ENCODE data around the gene SPINK1.
"Not testable (repeated sequence)": the region's sequence is repeated elsewhere in the genome, so short reads cannot be mapped to it uniquely, and the experiment has no call there.

Gene SPINK1

DNA sequence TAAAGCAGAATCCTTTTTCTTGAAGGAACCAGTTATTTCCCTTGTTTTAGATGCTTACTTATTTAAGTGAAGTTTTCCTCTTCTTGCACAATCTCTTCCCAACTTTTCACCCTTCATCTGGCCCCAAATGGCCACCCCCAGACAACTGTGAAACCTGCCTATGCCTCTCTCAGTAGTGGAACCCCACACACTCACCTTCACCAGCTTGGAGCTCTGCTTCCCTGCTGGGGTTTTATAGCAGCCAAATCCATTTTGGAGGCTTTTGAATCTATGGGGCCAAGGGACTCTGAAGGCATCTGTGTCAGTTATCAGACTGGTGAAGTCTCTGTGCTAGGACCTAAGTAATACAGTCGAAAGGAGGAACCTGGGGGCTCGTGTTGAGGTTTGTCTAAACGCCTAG lies 22.9 kb upstream of the SPINK1 start:
- no peak for DNase-seq

DNA sequence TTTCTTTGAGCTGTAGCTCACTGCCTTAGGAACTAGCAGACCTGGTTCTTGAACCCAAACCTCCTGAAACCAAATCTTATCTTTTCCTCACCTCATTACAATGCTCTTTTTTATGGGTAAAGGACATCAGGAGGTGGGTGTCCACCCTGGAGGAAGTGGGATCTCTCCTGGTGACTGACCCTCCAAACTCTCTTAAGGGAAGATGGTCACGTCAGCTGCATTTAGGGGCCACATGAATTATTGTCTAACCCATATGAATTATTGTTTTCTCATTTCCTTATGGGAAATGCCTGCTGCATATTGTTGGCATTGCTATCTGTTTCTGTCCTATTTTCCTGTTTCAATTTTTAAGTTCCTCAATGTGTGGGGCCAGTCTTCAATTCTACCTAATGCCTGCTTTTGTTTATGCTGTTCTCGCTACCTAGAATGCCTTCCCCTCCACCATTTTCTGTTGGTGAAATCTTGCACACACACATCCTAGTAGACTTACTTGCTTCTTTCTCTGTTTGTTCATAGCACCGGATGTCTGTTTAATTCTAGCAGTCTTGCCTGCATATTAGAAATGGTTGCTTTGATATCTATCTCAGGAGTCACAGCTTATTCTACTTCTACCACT lies 22.0 kb upstream of the SPINK1 start:
- DNase-seq = no peak

DNA sequence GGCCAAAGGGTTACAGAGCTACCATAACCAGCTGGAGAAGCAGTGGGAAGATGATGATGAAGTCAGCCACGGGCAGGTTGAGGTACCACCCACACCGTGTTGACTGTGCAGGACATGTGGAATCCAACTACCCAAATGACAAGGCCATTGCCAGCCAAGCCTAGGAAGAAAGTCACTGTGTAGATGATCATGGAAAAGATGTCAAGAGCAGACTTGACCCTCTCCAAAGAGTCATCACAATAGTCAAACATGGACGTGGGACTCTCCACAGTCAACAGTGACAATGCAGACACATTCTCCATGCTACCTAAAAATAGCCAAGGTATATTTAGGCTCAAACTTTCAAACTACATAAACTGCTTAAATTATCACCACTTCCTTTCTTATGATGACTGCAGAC lies 20.9 kb upstream of the SPINK1 start:
- DNase-seq = no peak

GRCh38 chr5:147851578-147851977 lies 20.1 kb upstream of the SPINK1 start:
- no peak for DNase-seq

GRCh38 chr5:147849226-147849625 lies 17.8 kb upstream of the SPINK1 start:
- DNase-seq = no peak

- DNase-seq = no peak
Observed at GRCh38 chr5:147845618-147846017, 14.1 kb upstream of the SPINK1 start.

DNA sequence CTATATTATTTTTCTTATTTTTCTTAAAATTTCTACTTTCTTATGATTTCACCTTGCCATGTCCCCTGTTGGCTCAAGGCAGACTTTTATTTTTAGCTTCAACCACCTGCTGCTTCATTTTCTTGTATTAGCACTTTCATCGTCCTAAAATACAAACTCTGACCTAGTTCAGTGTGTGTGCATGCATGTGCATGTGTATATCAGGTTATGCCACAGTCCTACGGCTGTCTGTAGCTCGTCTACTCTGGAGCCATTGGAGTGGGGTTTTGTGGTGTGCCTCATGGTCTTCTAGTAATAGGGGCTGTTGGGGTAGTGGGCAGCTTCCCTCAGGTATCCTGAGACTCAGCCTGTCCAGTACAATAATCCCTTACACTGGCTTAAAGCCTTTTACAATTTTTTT lies 13.4 kb upstream of the SPINK1 start:
- DNase-seq = no peak

- DNase-seq = no peak
Observed at GRCh38 chr5:147842869-147843268, 11.4 kb upstream of the SPINK1 start.

GRCh38 chr5:147836439-147836838 lies 5.0 kb upstream of the SPINK1 start:
- DNase-seq = no peak

GRCh38 chr5:147835386-147835798 lies 3.9 kb upstream of the SPINK1 start:
- DNase-seq = no peak

GRCh38 chr5:147832541-147832940 lies 1.1 kb upstream of the SPINK1 start:
- DNase-seq = no peak

DNA sequence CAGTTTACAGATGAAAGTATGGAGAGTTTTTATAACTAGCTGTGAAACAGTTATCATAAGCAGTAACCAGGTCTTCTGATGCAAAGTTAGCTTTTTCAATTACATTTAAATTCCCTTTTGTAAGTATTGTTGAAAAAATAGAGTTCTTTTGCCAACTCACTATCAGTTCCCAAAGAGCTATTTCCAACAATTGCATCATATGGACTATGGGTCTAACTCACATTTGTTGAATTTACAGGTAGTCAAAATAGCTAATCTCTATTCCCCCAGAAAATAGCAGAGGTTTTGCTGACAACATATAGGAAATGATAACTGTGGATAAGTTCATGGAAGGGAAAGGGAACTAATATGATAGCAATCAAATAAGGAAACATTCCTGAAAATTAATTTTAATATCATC lies 1.4 kb downstream of the SPINK1 start:
- DNase-seq = no peak

- DNase-seq = not testable (repeated sequence)
Observed at GRCh38 chr5:147827017-147827416, 4.5 kb downstream of the SPINK1 start.

GRCh38 chr5:147826361-147826760 lies 5.1 kb downstream of the SPINK1 start:
- DNase-seq = no peak

DNA sequence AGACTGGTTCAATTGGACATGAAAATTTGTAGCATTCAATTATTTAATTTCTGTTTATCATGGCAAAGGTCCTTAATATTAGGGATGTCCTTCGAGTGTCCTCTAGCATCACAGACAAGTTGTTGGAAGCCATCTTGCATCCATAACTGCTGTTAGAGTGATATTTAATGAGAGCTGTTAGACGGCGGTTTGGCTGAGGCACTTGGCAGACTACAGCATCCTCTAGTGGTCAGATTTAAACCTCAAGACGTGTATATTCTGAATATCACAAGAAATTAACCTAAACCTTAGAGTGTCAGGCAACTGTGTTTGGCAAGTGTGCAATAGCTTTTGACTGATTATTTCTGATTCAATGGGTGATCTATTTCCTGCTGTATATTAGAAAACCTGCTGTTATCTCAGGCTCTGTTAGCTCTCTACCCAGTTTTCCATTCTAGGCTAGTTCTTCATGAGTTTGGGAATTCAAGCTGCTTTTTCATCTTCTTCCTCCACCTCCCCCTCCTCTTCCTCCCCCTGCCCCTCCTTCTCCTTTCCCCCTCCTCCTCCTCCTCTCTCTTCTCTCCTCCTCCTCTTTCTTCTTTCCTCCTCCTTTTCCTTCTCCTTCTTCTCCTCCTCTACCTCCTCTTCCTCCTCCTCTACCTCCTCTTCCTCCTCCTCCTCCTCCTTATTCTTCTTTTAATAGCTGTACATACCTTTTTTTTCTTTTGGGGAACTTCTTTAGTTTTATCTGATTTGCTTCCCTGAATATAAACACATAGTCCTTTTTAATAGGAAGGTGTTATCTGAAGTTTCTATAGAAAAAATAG lies 8.6 kb downstream of the SPINK1 start:
- peak; percentile 1 for DNase-seq

GRCh38 chr5:147822222-147822621 lies 9.2 kb downstream of the SPINK1 start:
- DNase-seq = not testable (repeated sequence)

DNA sequence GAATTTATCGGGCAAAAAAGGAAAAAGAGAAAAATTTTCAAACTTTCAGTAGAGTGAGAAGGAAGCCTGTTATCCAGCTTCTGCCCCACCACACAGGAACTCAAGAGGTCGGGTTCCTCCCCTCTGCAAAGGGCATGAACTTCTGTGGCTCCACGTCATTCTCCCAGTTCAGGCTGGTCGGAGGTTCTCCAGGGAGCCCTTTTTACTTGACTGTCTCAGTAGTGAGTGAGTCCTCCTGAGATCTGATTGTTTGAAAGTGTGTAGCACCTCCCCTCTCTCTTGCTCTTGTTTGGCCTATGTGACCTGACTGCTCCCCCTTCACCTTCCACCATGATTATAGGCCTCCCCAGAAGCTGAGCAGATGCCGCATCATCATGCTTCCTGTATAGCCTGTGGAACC lies 9.7 kb downstream of the SPINK1 start:
- no peak for DNase-seq

DNA sequence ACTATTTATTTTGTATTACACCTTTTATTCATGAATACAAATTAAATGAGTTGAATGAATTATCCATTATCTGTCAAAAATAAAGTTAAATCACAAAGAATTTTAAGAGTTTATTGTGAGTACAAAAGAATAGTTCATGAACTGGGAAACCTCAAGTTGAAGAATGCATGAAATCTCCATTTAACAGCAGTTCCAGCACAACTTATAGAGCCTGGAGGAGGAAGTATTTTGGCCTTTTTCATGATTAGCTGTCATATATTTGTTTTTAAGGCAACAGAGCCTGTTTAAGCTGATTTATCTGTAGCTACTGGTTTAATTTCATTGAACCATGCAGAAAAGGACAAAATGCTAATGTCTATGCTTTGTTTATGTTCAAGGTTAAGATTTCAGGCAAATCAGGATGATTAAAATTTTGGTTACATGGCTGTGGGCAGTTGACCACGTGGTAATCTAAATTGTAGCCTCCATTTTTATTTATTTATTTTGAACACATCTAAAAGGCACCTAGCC lies 12.2 kb downstream of the SPINK1 start:
- DNase-seq = no peak

DNA sequence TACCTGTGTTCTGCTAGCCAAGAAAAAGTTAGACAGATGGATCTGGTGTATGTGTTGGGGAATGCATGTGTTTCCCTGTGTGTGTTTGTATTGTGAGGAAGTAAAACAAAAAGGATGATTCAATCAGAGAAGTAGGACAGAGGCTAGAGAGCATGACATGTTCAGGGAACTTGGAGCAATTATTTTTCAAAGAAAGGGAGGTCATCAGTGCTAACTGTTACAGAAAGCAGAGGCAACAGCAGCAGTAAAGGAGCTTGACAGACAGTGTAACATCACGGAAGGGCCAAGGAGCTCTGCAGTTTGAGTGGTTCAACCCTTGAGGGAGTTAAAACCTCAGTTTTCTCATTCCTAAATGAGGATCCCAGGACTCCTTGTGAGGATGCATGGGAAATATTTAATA lies 13.2 kb downstream of the SPINK1 start:
- no peak for DNase-seq

DNA sequence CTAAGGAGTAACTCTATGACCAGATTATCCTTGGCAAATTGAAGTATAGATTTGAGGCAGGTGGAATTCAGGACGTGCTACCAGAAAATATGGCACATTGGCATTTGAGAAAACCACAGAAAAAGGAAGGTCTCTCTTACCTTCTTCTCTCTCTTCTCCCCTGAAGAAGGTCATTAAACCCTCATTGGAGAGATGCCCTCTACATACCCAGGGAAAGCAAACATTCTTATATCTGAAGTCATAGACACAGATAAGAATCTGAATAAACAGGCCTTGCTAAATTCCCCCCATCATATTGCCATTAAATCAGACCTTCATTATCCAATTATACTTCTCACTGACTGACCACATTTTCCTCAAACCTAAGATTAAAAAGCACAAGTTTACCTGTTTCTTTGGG lies 17.8 kb downstream of the SPINK1 start:
- DNase-seq = no peak

DNA sequence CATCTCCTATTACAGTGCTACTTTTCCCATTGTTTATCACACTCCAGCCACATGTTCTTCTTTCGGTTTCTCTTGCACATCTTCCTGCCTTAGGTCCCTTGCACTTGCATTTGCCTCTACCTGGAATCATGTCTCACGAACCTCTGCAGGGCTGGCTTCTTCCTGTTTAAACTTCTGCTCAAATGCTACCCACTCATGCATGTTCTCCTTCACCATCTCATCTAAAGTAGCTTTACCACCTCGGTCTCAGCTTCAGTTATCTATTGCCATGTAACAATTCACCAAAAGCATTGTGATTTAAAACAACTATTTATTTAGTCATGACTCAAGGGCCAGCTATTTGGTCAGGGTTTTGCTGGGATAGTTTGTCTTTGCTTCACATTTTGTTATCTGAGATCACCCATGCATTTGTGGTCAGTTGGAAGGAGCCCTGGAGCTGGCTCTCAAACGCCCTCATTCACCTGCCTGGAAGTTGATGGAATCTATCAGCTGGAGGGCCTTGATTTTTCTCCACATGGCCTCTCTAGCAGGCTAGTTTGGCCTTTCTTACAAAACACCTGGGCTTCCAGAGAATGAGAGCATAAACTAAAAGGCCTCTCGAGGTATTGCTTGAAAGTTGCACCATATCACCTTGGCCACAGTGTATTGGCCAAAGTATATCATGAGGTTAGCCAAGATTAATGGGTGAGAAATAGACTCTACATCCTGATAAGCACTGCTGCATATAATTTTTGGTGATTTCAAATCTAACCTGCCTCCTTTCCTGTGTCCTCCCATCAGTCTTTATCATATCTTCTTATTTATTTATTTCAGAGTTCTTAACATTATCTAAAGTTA lies 21.4 kb downstream of the SPINK1 start:
- DNase-seq = no peak

GRCh38 chr5:147805030-147805454 lies 26.4 kb downstream of the SPINK1 start:
- DNase-seq = no peak

DNA sequence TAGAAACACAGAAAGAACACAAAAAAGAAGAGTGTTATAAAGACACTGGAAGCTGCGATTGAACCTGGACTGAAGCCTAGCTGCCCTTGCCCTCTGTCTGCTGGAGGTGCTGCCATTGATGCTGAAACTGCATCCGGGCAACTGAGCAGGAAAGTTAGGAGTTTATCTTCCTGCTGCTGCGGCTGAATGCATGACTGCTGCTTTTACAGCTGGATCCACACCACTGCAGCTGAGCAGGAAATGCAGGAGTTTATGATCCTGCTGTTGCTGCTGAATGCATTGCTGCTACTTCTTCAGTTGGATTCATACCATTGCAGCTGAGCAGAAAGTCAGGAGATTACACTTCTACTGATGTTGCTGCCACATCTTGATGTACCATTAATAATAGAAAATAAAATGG lies 27.1 kb downstream of the SPINK1 start:
- no peak for DNase-seq

GRCh38 chr5:147803926-147804325 lies 27.5 kb downstream of the SPINK1 start:
- DNase-seq = no peak

All from stimulated activated CD4-positive, alpha-beta T cell treated with anti-CD3 and anti-CD28 coated beads, Interleukin-12 subunit alpha, Interleukin-12 subunit beta, amount 100 ng/mL, for 4 hours (primary cell).